GM12892 (cell line): ENCODE results near the gene DECR2.

Experiments
- POLR2A ChIP-seq: IDR thresholded peaks from 2 replicates; pipeline ENCODE4 v1.6.1; 2011; ENCODE audit warnings: low read depth, low read length, control low read depth
- POLR2AphosphoS5 ChIP-seq: IDR thresholded peaks from 2 replicates; pipeline ENCODE4 v1.6.1; 2011; ENCODE audit warnings: low read depth, low read length, control low read depth

- TF ChIP-seq POLR2A (no peak), POLR2AphosphoS5 (no peak)
Observed at GRCh38 chr16:396605-397004, 5.1 kb upstream of the DECR2 start.
